Measurements from ENCODE around the gene SHKBP1.
"Not testable (repeated sequence)": the region's sequence is repeated elsewhere in the genome, so short reads cannot be mapped to it uniquely, and the experiment has no call there.

Gene SHKBP1

DNA sequence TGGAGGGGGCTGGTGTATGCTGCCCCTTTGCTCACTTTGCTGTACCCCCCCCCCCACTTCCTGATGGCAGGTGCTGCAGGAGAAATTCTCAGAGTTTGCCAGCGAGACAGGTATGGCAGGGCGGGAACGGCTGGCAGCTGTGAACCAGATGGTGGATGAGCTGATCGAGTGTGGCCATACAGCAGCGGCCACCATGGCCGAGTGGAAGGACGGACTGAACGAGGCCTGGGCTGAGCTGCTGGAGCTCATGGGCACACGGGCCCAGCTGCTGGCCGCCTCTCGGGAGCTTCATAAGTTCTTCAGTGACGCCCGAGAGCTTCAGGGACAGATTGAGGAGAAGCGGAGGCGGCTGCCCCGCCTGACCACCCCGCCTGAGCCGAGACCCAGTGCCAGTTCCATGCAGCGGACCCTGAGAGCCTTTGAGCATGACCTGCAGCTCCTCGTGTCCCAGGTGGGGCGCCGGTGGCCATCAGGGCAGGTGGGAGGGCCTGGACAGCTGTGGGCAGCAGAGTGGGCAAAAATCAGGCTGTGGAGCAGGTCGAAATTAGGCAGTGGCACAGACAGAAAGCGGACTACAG is 19.6 kb upstream of the SHKBP1 start:
- DNase-seq: peak in 1 of 2 experiments; percentile 52

DNA sequence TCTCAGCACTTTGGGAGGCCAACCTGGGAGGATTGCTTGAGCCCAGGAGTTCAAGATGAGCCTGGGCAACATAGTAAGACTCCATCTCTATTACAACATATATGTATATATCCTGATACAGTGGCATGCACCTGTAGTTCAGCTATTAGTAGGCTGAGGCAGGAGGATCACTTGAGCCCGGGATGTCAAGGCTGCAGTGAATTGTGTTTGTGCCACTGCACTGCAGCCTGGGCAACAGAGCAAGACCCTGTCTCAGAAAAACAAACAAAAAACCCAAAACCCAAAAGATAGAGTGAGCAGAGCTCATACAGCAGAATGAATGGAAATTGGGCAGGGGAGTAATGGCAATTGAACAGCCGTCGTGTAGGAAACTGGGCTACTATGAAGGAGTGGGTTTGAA is 17.3 kb upstream of the SHKBP1 start:
- DNase-seq: no peak

DNA sequence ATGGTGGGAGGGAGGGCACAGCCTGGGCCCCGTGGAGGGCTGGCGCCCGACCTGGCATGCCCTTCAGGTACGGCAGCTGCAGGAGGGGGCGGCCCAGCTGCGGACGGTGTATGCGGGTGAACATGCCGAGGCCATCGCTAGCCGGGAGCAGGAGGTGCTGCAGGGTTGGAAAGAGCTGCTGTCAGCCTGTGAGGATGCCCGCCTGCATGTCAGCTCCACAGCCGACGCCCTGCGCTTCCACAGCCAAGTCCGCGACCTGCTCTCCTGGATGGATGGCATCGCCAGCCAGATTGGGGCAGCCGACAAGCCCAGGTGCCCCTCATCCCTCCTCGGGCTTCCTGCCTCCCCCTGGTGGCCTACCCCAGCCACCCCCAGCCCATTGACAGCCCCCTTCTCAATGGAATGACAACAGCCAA is 16.6 kb upstream of the SHKBP1 start:
- DNase-seq: peak; percentile 60 to 83

DNA sequence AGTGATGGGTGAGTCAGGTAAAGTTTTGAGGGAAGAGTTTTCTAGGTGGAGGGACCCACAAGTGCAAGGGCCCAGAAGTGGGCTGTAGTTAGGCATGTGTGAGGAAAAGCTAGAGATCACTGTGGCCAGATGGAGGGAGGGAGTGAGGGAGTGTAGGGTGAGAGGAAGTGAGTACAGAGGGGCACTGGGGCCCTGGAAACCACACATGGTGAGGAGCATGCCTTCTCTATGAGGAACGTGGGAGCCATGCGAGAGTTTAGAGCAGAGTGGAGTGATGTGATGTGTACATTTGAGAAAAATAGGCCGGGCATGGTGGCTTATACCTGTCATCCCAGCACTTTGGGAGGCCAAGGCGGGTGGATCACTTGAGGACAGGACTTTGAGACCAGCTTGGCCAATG is 14.7 kb upstream of the SHKBP1 start:
- DNase-seq: peak in 1 of 2 experiments; percentile 28

DNA sequence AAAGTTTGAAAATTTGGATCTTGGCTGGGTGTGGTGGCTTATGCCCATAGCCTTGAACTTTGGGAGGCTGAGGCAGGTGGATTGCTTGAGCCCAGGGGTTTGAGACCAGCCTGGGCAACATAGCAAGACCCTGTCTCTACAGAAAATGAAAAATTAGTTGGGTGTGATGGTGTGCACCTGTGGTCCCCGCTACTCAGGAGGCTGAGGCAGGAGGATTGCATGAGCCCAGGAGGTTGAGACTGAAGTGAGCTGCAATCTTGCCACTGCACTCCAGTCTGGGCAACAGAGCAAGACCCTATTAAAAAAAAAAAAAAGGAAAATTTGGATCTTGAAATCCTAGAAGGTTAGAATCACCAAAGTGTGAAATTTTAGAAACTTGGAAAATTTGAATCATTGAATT is 12.1 kb upstream of the SHKBP1 start:
- DNase-seq: not testable (repeated sequence)

DNA sequence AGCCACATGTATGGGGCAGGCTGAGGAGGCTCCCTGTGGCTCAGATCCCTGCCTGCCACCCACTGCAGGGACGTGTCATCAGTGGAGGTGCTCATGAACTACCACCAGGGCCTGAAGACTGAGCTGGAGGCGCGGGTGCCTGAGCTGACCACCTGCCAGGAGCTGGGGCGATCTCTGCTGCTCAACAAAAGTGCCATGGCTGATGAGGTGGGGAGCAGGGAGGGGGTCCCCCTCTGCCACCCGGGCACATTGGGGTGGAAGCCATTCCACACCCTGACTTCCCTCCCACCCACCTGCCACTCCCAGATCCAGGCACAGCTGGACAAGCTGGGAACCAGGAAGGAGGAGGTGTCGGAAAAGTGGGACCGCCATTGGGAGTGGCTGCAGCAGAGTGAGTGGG is 11.3 kb upstream of the SHKBP1 start:
- no peak for DNase-seq

DNA sequence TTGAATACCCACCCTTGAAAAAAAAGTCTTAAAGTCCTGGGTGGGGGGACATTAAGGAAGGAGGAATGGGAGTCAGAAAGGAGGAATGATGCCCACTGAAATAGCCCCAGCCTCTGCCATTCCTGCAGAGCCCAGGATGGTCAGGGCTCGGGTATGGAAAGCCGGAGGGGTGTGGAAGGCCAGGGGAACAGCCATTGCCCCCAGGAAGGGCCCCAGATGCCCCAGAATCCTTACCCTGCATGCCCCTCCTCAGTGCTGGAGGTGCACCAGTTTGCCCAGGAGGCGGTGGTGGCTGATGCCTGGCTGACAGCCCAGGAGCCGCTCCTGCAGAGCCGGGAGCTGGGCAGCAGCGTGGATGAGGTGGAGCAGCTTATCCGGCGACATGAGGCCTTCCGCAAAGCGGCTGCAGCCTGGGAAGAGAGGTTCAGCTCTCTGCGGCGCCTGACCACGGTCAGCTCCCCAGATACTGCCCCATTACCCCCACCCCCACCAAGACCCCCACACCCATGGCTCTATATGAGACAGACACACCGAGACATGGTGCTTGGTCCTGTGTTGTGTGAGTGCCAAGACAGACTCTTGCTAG is 10.7 kb upstream of the SHKBP1 start:
- DNase-seq: no peak

DNA sequence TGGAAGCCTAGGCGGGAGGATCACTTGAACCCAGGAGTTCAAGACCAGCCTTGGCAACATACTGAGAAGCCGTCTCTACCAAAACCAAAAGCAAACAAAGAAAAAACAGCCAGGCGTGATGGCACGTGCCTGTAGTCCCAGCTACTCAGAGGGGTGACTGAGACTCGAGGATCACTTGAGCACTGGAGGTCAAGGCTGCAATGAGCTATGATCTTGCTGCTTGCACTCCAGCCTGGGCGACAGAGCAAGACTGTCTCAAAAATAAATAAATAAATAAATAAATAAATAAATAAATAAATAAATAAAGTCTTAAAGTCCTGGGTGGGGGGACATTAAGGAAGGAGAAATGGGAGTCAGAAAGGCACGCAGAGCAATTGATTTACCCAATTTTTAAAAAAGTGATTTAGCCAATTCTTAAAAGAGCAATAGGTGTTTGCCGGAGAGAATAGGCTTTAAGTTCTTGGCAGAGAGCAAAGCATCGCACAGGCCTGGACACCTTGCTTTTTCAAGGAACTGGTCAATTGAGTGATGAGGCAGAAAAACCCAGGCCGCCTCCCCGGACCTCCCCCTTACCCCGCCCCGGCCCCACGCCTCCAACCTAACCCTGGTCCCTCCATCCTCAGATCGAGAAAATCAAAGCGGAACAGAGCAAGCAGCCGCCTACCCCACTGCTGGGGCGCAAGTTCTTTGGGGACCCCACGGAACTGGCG is 9.5 kb upstream of the SHKBP1 start:
- DNase-seq: no peak

DNA sequence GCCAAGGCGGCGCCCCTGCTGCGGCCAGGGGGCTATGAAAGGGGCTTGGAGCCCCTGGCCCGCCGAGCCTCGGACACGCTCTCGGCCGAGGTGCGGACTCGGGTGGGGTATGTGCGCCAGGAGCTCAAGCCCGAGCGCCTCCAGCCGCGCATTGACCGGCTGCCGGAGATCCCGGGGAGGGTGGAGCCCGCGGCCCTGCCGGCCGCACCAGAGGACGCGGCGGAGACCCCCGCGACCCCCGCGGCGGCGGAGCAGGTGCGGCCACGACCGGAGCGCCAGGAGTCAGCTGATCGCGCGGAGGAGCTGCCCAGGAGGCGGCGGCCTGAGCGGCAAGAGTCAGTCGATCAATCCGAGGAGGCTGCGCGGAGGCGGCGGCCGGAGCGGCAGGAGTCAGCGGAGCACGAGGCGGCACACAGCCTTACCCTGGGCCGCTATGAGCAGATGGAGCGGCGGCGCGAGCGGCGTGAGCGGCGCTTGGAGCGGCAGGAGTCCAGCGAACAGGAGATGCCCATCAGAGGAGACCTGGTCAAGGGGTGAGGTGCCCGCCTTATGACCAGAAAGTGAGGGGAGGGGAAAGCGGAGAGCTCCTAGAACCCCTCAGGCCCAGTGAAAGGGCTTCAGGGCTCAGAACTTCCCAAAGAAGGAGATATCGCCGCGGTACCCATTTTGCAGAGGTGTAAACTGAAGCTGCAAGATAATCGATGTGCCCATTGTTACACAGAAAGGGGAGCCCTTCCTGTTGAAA is 8.8 kb upstream of the SHKBP1 start:
- no peak for DNase-seq

DNA sequence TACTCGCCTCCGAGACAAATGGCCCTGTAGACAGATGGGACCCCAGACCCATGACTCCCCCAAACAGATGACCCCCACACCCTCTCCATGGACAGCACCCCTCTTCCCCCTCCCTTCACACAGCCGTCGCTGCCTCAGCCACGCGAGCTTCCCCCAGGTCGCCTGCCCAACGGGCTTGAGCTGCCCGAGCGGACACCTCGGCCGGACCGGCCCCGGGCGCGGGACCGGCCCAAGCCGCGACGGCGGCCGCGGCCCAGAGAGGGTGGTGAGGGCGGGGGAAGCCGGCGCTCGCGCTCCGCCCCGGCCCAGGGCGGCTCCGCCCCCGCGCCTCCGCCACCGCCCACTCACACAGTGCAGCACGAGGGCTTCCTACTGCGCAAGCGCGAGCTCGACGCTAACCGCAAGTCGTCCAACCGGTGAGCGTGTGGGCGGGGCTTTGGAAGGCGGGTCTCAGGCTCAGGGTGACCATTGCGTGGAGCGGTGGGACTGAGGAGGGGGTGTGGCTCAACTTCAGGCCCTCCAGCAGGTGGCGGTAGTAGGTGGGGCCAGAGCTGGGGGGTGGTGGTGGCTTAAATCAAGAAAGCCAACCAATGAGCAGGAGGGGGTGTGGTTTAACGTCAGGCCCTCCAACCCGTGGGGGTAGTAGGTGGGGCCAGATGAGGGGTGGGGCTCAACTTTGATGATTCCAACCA is 6.2 kb upstream of the SHKBP1 start:
- DNase-seq: peak; percentile 98

DNA sequence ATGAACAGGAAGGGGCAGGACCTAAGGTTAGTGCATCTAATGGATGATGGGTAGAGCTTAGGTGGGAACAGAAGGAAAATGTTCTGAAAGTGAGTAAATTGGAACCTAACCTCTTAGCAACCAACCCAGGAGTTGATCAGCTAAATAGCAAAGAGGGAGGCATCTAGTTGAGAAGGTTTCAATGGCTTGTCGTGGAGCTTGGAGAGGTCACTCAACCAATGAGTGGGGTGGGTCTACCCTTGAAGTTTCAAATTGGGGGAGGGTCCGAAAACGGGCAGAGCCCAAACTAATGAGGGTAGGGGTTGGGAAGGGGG is 5.7 kb upstream of the SHKBP1 start:
- DNase-seq: no peak

DNA sequence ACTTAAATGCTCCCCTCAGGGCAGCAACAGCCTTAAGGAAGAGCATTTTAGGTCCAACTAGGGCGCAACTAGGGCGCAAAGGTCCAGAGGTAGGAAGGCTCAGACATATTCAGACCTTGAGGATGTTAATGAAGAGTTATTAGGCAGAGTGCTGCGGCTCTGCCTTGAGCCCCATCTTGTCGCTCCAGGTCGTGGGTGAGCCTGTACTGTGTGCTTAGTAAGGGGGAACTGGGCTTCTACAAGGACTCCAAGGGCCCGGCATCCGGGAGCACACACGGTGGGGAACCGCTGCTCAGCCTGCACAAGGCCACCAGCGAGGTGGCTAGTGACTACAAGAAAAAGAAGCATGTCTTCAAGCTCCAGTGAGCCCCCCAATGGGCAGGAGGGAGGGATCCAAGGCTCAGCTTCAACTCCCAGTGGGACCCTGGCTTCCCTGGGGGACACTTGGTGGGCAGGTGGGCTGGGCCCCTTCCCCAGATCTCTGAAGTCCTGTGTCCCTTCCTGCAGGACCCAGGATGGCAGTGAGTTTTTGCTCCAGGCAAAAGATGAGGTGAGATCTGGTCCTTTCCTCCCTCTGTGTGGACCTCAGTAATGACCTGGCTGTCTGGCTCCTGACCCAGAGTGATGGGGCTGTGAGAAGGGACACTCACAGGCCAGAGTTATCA is 4.7 kb upstream of the SHKBP1 start:
- DNase-seq: no peak

DNA sequence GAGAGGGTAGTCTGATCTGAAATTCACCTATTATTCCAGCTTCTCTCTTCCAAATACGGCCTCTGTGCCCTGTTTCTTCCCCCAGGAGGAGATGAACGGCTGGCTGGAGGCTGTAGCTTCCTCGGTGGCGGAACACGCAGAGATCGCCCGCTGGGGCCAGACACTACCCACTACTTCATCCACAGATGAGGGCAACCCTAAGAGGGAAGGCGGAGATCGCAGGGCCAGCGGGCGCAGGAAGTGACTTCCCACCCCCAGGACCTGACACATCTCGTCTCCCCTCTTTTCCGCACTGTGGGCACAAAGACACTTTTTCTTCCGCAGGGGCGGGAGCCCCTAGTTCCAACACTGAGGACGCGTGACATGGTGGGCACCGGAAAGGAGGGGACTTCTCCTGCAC is 1.3 kb upstream of the SHKBP1 start:
- DNase-seq: no peak

DNA sequence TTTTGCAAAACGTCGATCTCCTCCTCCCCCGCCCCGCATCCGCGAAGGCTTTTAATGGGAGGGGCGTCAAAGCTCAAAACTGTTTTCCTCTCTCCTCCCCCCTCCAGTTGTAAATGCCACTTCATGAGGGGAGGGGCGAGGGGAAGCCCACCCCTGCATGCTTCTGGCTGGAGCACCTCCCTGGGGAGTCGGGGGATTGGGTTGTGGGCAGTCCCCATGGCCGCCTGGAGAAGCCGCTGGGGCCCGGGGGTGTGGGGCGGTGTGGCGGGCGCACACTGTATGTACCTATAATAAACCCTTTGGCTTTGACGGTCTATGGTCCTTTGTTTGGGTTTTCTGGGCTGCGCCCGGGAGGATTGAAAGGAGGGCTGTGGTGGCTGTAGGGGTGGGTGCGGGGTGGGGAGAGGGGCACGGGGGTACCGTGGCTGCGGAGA is 505 bp upstream of the SHKBP1 start:
- no peak for DNase-seq

DNA sequence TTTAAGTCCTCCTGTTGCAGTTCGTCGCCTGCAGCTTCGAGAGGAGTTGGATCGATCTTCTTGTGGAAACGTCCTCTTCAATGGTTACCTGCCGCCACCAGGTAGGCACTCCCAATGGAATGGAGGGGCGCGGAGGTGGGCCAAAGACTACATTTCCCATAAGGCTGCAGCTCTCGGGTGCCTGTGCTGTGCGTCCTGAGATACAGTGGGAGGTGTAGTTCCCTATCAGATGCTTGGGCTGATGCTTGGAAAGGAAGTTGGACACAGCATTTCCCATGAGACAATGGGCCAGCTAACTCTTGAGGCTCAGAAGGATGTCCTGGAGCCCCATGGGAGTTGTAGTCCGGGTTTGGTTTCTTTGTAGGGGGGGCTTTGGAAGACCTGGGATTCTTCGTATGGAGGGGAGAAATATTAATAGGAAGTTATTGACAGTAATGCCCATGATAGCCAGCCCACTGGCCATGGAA is 1.8 kb downstream of the SHKBP1 start:
- peak; percentile 41 to 58 for DNase-seq

DNA sequence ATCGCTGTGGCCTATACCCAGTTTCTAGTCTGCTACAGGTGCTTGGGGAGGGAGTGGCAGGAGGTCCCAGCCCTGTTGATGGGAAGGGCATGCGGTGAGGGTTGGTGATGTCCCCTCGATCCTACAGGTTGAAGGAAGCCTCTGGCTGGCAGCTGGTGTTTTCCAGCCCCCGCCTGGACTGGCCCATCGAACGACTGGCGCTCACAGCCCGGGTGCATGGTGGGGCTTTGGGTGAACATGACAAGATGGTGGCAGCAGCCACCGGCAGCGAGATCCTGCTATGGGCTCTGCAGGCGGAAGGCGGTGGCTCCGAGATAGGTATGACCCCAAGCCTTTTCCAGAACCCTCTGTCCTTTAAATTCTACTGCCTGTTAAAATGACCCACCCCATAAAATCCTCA is 3.9 kb downstream of the SHKBP1 start:
- DNase-seq: no peak

DNA sequence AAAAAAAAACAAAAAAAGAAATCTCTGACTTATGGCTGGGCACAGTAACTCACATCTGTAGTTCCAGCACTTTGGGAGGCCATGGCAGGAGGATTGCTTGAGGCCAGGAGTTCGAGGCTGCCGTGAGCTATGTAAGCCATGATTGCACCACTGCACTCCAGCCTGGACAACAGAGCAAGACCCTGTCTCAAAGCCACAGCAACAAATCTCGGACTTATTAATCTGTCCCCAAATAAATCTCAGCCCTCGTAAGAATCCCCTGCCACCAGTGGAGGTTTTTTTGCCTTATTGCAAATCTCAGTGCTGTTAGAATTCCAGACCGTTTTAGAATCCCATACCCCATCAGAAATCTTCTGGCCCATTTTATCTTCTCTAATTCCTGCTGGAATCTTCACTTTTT is 4.9 kb downstream of the SHKBP1 start:
- no peak for DNase-seq

DNA sequence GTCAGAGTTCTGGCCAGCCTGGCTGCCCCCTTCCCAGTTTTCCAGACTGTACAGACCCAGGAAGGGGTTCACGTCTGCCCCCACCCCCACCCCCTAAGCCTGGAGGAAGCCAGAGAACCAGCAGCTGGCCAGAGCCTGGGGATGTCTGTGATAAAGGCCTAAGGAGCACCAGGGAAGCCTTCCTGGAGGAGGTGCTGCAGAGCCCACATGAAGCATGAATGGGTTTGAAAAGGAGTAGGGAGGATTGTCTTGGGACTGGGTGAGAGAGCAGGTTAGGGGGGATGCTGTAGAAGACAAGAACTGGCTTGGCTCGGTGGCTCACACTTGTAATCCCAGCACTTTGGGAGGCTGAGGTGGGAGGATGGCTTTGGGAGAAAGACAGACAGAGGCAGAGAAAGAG is 5.8 kb downstream of the SHKBP1 start:
- no peak for DNase-seq

DNA sequence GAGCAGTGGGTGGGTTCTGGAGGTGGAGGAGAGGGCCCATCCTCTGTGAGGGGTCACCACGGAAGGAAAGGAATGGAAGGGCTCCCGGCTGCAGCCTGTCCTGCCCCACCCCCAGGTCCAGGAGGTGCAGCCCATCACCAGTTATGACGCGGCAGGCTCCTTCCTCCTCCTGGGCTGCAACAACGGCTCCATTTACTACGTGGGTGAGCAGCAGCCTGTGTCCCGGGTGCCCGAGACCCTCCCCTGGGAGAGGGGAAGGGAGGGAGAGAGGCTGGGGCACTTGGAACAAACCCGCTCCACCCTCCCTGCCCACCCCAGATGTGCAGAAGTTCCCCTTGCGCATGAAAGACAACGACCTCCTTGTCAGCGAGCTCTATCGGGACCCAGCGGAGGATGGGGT is 6.6 kb downstream of the SHKBP1 start:
- DNase-seq: no peak

DNA sequence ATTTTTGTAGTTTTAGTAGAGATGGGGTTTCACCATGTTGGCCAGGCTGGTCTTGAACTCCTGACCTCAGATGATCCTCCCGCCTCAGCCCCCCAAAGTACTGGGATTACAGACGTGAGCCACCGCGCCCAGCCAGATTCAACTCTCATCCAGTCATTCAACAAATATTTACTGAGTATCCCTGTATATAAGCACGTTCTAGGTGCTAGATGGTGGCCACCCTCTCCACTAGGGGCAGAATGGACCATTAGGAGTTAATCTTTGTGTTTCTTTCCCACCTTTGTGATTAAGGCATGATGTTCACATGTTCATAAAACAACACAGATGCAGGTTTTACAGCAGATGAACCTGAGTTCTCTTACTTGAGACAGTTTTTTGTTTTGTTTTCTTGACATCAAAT is 7.3 kb downstream of the SHKBP1 start:
- DNase-seq: no peak

DNA sequence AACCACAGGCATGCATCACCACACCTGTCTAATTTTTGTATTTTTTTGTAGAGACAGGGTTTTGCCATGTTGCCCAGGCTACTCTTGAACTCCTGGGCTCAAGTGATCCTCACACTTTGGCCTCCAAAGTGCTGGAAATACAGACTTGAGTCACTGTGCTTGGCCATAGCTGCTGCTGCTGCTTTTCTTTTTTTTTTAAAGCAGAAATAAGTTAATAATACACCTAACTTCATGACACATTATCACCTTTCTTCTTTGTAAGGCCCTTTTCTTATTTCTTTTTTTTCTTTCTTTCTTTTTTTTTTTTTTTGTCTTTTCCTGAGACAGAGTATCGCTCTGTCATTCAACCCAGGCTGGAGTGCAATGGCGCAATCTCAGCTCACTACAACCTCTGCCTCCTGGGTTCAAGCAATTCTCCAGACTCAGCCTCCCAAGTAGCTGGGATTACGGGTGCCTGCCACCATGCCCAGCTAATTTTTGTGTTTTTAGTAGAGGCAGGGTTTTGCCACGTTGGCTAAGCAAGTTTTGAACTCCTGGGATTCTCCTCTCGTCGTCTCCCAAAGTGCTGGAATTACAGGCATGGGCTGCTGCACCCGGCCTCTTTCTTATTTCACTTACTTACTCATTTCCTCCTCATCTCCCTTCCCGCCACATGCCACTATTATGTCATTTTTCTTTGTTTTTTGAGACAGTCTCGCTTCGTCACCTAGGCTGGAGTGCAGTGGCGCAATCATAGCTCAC is 8.7 kb downstream of the SHKBP1 start:
- no peak for DNase-seq

DNA sequence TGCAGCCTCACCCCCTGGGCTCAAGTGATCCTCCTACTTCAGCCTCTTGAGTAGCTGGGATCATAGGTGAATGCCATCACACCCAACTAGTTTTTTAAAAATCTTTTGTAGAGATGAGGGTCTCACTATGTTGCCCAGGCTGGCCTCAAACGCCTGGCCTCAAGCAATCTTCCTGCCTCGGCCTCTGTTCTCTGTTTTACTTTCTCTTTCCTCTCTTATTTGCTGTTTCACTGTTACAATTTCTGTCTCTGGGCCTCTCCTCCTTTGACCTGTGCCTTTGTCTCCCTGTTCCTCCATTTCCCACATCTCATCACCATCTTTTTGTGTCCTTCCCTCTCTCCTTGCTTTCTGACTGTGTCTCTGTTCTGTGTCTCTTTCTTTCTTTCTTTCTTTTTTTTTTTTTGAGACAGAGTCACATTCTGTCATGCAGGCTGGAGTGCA is 9.3 kb downstream of the SHKBP1 start:
- no peak for DNase-seq
